Esophagus muscularis mucosa (tissue), 4 donors: ENCODE data around the gene TTC39B. TPM values are rescaled to one million over a fixed set of nuclear protein-coding genes. Genes with fewer than 3 reads are reported as not detected.

Experiments
- DNase-seq: peaks from one replicate; pipeline ENCODE4 v3.0.0-alpha.2; 2017; ENCODE audit errors: extremely low spot score
- H3K27ac ChIP-seq, 4 donors: fragments of 200-600 bp; sonication (generic); replicated peaks in 1 of 4; 1 replicate in 3 of 4; 2 replicates in 1 of 4; pipeline ENCODE4 v1.5.1; 2016 to 2019; ENCODE audit warnings: mild to moderate bottlenecking in 1 of 4
- H3K27me3 ChIP-seq, 4 donors: fragments of 200-600 bp; sonication (generic); one replicate each; pipeline versions ENCODE4 v1.5.1 to v1.6.0; 2016 to 2019
- H3K36me3 ChIP-seq, 4 donors: fragments of 200-600 bp; sonication (generic); one replicate each; pipeline ENCODE4 v1.5.1; 2016 to 2019
- H3K4me1 ChIP-seq, 4 donors: fragments of 200-600 bp; sonication (generic); one replicate each; pipeline ENCODE4 v1.5.1; 2016 to 2019
- H3K4me3 ChIP-seq, 4 donors: fragments of 200-600 bp; sonication (generic); 1 replicate in 2 of 4; 2 replicates in 2 of 4; pipeline ENCODE4 v1.5.1; 2016 to 2019; ENCODE audit warnings: mild to moderate bottlenecking in 4 of 4, moderate library complexity in 1 of 4
- H3K9me3 ChIP-seq, 4 donors: fragments of 200-600 bp; sonication (generic); 1 replicate in 3 of 4; 2 replicates in 1 of 4; pipeline ENCODE4 v1.5.1; 2016 to 2019
- EP300 ChIP-seq: sonication (generic); formaldehyde crosslinking; IDR thresholded peaks from one replicate; pipeline ENCODE4 v1.6.1; 2017; ENCODE audit warnings: antibody characterized with exemption
- POLR2A ChIP-seq: fragments of 450-650 bp; IDR thresholded peaks from one replicate; pipeline ENCODE4 v1.6.1; 2017; ENCODE audit warnings: antibody characterized with exemption, moderate library complexity, mild to moderate bottlenecking, low read depth
- POLR2AphosphoS5 ChIP-seq, 2 donors: sonication (generic); formaldehyde crosslinking; IDR thresholded peaks; one replicate each; pipeline ENCODE4 v1.6.1; 2017; ENCODE audit warnings: antibody characterized with exemption in 2 of 2
- WGBS: methylation state at CpG from one replicate; pipeline ENCODE4 v1.1.5; 2018; 5-methylcytosine and 5-hydroxymethylcytosine counted together
- intact Hi-C: fragments of 100-400 bp; cut with DNase I; formaldehyde crosslinking; loops from one replicate; pipeline ENCODE4 v1.15.1; 2023
- total RNA-seq, 4 donors: library from RNA; depleted of rRNA; stranded (reverse); fragments of >200 nt; gene quantifications; one replicate each; pipeline versions ENCODE4 v1.1.0 to v1.2.1, GENCODE V29; 2016
- TF ChIP-seq, protein P1 (sequence below), 3 experiments: fragments of 200-600 bp in 2 of 3; fragments of 450-650 bp in 1 of 3; sonication (generic) in 2 of 3; IDR thresholded peaks; one replicate each; pipeline ENCODE4 v1.5.1; 2017 to 2019; ENCODE audit warnings: antibody characterized with exemption in 3 of 3, mild to moderate bottlenecking in 2 of 3, moderate library complexity in 1 of 3

TTC39B gene
- total RNA-seq, 4 donors from 2014 or later = 8.3 to 13.4 (median 10.9) TPM

DNA sequence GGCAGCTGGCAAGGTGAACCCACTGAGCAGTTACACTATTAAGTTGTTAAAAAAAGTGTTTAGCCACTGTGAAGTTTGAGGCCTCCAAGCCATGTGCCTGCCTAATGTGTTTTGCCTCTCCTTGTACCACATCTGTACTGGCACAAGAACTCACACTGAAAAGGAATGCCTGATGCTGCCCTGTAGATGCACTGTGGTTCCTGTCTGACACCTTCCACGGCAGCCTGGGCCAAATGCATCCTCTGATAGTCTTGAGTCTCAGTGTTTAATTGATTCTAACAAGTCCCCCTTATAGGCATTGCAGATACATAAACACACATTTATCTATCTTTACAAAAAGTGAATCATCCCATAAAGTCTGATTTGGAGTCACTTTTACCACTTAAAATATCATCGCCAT, 169.9 kb downstream of the TTC39B start:
- no peak for DNase-seq
- no peaks in the 10 kb centered on the region for H3K27me3 ChIP-seq
- no peak overlapping the region for H3K27ac ChIP-seq
- no peaks in the 10 kb centered on the region for H3K36me3 ChIP-seq
- peaks cover 2 to 12% (median 8%) of the 10 kb centered on the region in 4 donors for H3K4me1 ChIP-seq
- intact Hi-C loops = loop anchor here (5.0 kb wide), 1 partner anchor 35 kb away; no protein-coding TSS in a partner anchor
- TF ChIP-seq EP300 = no peak
- TF ChIP-seq, protein P1, sequence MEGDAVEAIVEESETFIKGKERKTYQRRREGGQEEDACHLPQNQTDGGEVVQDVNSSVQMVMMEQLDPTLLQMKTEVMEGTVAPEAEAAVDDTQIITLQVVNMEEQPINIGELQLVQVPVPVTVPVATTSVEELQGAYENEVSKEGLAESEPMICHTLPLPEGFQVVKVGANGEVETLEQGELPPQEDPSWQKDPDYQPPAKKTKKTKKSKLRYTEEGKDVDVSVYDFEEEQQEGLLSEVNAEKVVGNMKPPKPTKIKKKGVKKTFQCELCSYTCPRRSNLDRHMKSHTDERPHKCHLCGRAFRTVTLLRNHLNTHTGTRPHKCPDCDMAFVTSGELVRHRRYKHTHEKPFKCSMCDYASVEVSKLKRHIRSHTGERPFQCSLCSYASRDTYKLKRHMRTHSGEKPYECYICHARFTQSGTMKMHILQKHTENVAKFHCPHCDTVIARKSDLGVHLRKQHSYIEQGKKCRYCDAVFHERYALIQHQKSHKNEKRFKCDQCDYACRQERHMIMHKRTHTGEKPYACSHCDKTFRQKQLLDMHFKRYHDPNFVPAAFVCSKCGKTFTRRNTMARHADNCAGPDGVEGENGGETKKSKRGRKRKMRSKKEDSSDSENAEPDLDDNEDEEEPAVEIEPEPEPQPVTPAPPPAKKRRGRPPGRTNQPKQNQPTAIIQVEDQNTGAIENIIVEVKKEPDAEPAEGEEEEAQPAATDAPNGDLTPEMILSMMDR (IDR thresholded peaks at IDR 0.05) = no peak
- no peak for TF ChIP-seq POLR2A
- TF ChIP-seq POLR2AphosphoS5 (IDR thresholded peaks at IDR 0.05) = no peak
- H3K9me3 ChIP-seq = no peaks in the 10 kb centered on the region
- WGBS = 93% methylated on average over 2 of the region's 2 CpGs
- H3K4me3 ChIP-seq = no peak overlapping the region

DNA sequence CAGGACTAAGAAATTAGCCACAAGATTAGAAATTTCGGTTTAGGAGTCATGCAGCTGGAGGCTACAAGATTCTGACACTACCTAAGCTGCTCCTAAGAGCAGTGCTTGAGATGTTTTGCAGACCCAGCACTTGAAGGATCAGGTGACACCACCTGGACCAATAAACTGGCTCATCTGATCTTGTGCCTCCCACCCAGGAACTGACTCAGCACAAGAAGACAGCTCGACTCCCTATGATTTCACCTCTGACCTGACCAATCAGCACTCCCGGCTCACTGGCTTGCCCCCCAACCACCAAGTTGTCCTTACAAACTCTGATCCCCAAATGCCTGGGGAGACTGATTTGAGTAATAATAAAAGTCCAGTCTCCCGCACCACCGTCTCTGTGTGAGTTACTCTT, 170.4 kb downstream of the TTC39B start:
- intact Hi-C loops = loop anchor here (5.0 kb wide), 1 partner anchor 34 kb away; no protein-coding TSS in a partner anchor

DNA sequence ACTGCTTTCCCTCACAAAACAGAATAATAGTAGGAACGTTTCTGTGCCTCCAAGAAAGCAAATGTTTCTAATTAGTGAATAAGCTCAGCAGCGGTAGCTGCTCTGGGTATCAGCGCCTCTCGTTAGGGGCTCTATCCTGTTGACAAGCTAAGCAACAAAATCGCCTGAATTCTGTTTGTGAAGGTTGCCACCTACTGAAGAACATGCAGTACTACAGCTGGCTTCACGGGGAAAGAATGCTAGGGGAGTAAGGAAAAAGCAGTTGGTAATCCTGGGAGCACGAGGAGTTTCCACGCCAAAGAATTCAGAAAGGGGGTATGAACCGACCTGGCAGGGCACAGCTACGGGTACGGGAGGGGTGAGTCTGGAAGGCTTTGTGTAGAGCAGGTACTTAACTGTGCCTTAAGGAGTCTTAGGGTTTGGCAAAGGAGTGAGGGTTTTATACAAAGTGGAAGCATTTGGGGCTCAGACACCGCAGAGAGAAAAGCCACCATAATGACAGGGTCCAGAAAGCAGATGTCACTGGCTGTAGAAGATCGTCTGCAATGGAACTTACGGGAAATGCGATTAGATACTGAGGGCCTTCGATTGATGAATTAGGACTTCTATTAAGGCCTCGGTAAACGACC, 171.7 kb downstream of the TTC39B start:
- DNase-seq = no peak
- intact Hi-C loops = loop anchor here (5.0 kb wide), 1 partner anchor 33 kb away; no protein-coding TSS in a partner anchor
- Histone ChIP-seq H3K4me3 (peak overlapping the region; percentile 18 to 43 (median 26)), H3K27me3 (no peaks in the 10 kb centered on the region), H3K9me3 (no peaks in the 10 kb centered on the region), H3K36me3 (no peaks in the 10 kb centered on the region), H3K4me1 (peaks cover 2 to 12% (median 8%) of the 10 kb centered on the region in 4 donors), H3K27ac (no peak overlapping the region)
- TF ChIP-seq EP300 (no peak), POLR2A (no peak), POLR2AphosphoS5 (IDR thresholded peaks at IDR 0.05) (no peak)
- TF ChIP-seq, protein P1 (IDR thresholded peaks at IDR 0.05) = peak; percentile 80 to 98 (median 87)
- WGBS = 28% methylated on average over 18 of the region's 18 CpGs

More for the DNA sequence above, 170.4 kb downstream of the TTC39B start:
- Histone ChIP-seq H3K27me3 (no peaks in the 10 kb centered on the region), H3K9me3 (no peaks in the 10 kb centered on the region), H3K36me3 (no peaks in the 10 kb centered on the region), H3K27ac (no peak overlapping the region), H3K4me3 (no peak overlapping the region), H3K4me1 (peaks cover 2 to 12% (median 8%) of the 10 kb centered on the region in 4 donors)
- WGBS = 78% methylated on average over 5 of the region's 5 CpGs
- TF ChIP-seq, protein P1 (IDR thresholded peaks at IDR 0.05) = no peak
- TF ChIP-seq POLR2A (no peak), POLR2AphosphoS5 (IDR thresholded peaks at IDR 0.05) (no peak), EP300 (no peak)
- no peak for DNase-seq

DNA sequence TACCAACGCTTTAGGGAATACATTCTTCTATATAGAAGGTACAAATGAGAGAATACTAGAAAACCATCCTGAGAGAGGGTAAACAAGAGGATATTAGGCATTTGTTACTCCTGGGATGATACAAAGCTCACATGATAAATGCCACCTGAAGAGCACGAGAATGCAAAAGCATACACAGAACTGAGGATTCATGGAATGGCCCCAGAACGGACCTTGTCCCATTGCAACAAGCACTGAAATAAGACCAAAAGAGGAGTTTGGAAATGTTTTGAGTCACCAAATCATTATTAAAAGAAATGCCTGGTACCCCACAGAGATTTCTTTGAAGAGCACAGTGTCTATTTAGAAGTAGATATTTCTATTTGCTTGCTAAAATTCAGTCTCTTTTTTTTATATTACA, 173.5 kb downstream of the TTC39B start:
- H3K4me1 ChIP-seq = peaks cover 2 to 9% (median 7%) of the 10 kb centered on the region in 4 donors
- no peaks in the 10 kb centered on the region for H3K9me3 ChIP-seq
- TF ChIP-seq, protein P1 (IDR thresholded peaks at IDR 0.05) = no peak
- TF ChIP-seq POLR2A (no peak), EP300 (no peak), POLR2AphosphoS5 (IDR thresholded peaks at IDR 0.05) (no peak)
- no peak for DNase-seq
- H3K27ac ChIP-seq = no peak overlapping the region
- 83% methylated on average over 3 of the region's 3 CpGs for WGBS
- H3K27me3 ChIP-seq = no peaks in the 10 kb centered on the region
- intact Hi-C loops = no loop called here
- H3K36me3 ChIP-seq = no peaks in the 10 kb centered on the region
- H3K4me3 ChIP-seq = no peak overlapping the region
